Right lobe of liver (tissue), 6 donors: ENCODE measurements around the gene HCK. TPM values are rescaled to one million over a fixed set of nuclear protein-coding genes. Genes with fewer than 3 reads are reported as not detected.
A peak's percentile ranks its signal among the peaks of the same experiment; 100 is the strongest.

Experiments
- ATAC-seq, 4 donors: fragments of 200-7000 bp; cut with Tn5 transposase; one replicate each; pipeline ENCODE4 v1.9.1; 2020; ENCODE audit warnings: mild to moderate bottlenecking in 4 of 4, moderate library complexity in 4 of 4
- DNase-seq, 3 donors: peaks; one replicate each; pipeline ENCODE4 v3.0.0-alpha.2; 2020
- H3K27ac ChIP-seq, 3 donors: fragments of 200-600 bp; one replicate each; pipeline ENCODE4 v1.8.0; 2022
- H3K27me3 ChIP-seq, 2 donors: fragments of 200-600 bp; one replicate each; pipeline ENCODE4 v1.8.0; 2022
- H3K36me3 ChIP-seq, 4 donors: fragments of 200-600 bp; sonication (generic) in 1 of 4; one replicate each; pipeline versions ENCODE4 v1.5.1 to v1.8.0; 2017 to 2022; ENCODE audit warnings: control low read depth in 1 of 4
- H3K4me1 ChIP-seq, 4 donors: fragments of 200-600 bp; sonication (generic) in 1 of 4; one replicate each; pipeline versions ENCODE4 v1.5.1 to v1.8.0; 2017 to 2022; ENCODE audit warnings: control low read depth in 1 of 4
- H3K4me3 ChIP-seq, 3 donors: fragments of 200-600 bp; one replicate each; pipeline ENCODE4 v1.8.0; 2022
- H3K9me3 ChIP-seq, 4 donors: fragments of 200-600 bp; sonication (generic) in 1 of 4; one replicate each; pipeline versions ENCODE4 v1.5.1 to v1.8.0; 2017 to 2022; ENCODE audit warnings: control low read depth in 1 of 4
- POLR2A ChIP-seq: fragments of 450-650 bp; IDR thresholded peaks from one replicate; pipeline ENCODE4 v1.6.1; 2017; ENCODE audit warnings: antibody characterized with exemption, mild to moderate bottlenecking
- WGBS: methylation state at CpG from one replicate; pipeline ENCODE4 v1.1.6; 2018; ENCODE audit warnings: low coverage, low lambda C conversion rate; ENCODE audit not compliant: insufficient coverage; ENCODE audit errors: missing lambda C conversion rate; 5-methylcytosine and 5-hydroxymethylcytosine counted together
- intact Hi-C, 2 donors: fragments of 100-400 bp; cut with DNase I; formaldehyde crosslinking; loops; one replicate each; pipeline versions ENCODE4 v1.11.2 to v1.14.1; 2022
- total RNA-seq, 6 experiments: library from RNA; depleted of rRNA in 2 of 6; stranded (reverse); fragments of >200 nt in 2 of 6; fragmentation: NEBNext Ultra II Directional in 3 of 6; extraction: Animal tissue kit (Norgen Biotek cat#: 25700) in 3 of 6; gene quantifications; one replicate each; pipeline versions ENCODE4 v1.1.0 to v1.2.4, GENCODE V29; 2016 to 2023
- TF ChIP-seq, protein P1 (sequence below), 4 donors: fragments of 200-600 bp in 3 of 4; fragments of 450-650 bp in 1 of 4; IDR thresholded peaks; one replicate each; pipeline versions ENCODE4 v1.5.1 to v1.8.0; 2016 to 2022; ENCODE audit warnings: antibody characterized with exemption in 4 of 4, mild to moderate bottlenecking in 2 of 4
- donor health status: DM: no; HTN: yes; CAD: no.
- donor health status: DM: no; HTN: no; CAD: no.
- donor health status: DM: no; HTN: no; CAD: no.
- donor health status: DM: no; HTN: yes; CAD: no.
- donor health status: DM: no; HTN: yes; CAD: no.

The HCK gene
- total RNA-seq, 6 experiments from 2014 or later = 2.9 to 17.1 (median 5.6) TPM

DNA sequence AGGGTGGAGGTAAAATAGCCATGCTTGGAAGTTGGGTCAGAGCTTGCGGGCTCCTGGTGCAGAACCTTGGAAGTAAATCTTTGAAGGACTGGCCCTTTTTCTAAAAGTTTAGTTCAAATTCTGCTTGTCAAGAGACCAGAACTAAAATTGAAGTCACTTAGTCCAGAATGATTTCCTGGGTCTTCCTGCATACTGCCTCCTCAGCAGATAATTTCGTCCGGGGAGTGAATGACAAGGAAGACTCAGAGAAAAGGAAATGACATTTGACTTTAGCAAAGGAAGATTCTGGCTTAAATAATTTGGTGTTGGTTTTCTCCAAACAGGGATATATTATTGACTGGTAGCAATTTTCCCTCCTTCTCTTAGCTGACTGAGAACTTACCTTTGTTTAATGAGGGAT, 58.7 kb downstream of the HCK start:
- intact Hi-C loops = no loop called here
- 43% methylated on average over 3 of the region's 3 CpGs for WGBS
- H3K27ac ChIP-seq = peak overlapping the region in 1 of 3 donors; percentile 98
- no peaks in the 10 kb centered on the region for H3K36me3 ChIP-seq
- H3K4me1 ChIP-seq = peaks cover 0 to 31% (median 9%) of the 10 kb centered on the region in 4 donors
- no peak for TF ChIP-seq POLR2A
- TF ChIP-seq, protein P1, sequence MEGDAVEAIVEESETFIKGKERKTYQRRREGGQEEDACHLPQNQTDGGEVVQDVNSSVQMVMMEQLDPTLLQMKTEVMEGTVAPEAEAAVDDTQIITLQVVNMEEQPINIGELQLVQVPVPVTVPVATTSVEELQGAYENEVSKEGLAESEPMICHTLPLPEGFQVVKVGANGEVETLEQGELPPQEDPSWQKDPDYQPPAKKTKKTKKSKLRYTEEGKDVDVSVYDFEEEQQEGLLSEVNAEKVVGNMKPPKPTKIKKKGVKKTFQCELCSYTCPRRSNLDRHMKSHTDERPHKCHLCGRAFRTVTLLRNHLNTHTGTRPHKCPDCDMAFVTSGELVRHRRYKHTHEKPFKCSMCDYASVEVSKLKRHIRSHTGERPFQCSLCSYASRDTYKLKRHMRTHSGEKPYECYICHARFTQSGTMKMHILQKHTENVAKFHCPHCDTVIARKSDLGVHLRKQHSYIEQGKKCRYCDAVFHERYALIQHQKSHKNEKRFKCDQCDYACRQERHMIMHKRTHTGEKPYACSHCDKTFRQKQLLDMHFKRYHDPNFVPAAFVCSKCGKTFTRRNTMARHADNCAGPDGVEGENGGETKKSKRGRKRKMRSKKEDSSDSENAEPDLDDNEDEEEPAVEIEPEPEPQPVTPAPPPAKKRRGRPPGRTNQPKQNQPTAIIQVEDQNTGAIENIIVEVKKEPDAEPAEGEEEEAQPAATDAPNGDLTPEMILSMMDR (IDR thresholded peaks at IDR 0.05) = no peak
- H3K4me3 ChIP-seq = peak overlapping the region; percentile 76 to 99 (median 93)
- ATAC-seq = no peak
- DNase-seq = peak in 1 of 3 donors; percentile 10
- no peaks in the 10 kb centered on the region for H3K27me3 ChIP-seq
- H3K9me3 ChIP-seq = no peaks in the 10 kb centered on the region

DNA sequence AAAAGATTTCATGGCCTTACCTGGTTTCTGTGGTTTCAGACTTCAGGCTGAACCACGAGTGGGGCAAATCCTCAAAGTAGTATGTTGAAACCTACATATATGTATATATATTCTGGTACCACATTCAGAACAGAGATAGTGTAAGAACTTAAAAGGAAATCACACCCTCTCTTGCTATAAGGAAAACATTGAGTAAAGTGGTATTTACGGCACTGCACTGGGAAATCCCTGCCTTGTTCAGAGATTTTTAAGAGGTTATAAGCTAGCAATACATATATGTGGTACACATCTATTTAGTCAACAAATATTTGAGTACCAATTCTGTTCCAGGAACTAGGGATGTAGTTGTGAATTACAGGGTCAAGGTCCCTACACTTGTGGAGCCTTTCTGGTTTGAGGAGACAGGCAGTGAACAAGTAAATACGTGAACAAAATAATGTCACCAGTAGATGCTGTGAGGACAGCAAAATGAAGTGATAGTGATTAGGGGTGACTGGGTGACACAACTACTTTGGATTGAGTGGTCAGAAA, 59.2 kb downstream of the HCK start:
- DNase-seq (peak in 1 of 3 donors; percentile 2), ATAC-seq (peak in 2 of 4 donors; percentile 9 to 10)
- H3K4me3 ChIP-seq = no peak overlapping the region
- no peaks in the 10 kb centered on the region for H3K27me3 ChIP-seq
- H3K36me3 ChIP-seq = no peaks in the 10 kb centered on the region
- 21% methylated on average over 3 of the region's 3 CpGs for WGBS
- no peak for TF ChIP-seq POLR2A
- TF ChIP-seq, protein P1 (IDR thresholded peaks at IDR 0.05) = no peak
- peaks cover 0 to 31% (median 9%) of the 10 kb centered on the region in 4 donors for H3K4me1 ChIP-seq
- intact Hi-C loops = no loop called here
- no peaks in the 10 kb centered on the region for H3K9me3 ChIP-seq
- no peak overlapping the region for H3K27ac ChIP-seq

DNA sequence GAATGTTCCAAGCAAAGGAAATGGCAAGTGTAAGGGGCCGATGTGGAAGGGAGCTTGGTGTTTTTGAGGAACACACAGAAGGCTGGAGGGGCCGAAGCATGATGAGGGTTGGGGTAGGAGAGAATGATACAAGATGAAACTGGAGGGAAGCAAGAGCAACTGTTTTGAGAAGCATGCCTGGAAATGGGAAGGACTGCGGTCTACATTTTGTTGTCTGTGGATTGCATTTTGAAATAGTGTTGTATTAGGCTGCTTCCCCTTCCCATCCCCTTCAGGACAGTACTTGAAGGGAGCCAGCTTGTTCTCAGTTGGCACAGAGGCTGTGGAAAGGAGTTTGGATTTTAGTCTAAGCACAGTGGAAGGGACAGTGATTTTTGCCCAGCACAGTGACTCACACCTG, 59.7 kb downstream of the HCK start:
- TF ChIP-seq POLR2A = no peak
- TF ChIP-seq, protein P1 (IDR thresholded peaks at IDR 0.05) = no peak
- Histone ChIP-seq H3K27me3 (no peaks in the 10 kb centered on the region), H3K4me1 (peaks cover 0 to 31% (median 9%) of the 10 kb centered on the region in 4 donors), H3K4me3 (no peak overlapping the region), H3K9me3 (no peaks in the 10 kb centered on the region), H3K36me3 (no peaks in the 10 kb centered on the region), H3K27ac (peak overlapping the region in 1 of 3 donors; percentile 14)
- intact Hi-C loops = no loop called here
- ATAC-seq = peak in 2 of 4 donors; percentile 4 to 40
- peak in 1 of 3 donors; percentile 36 for DNase-seq
- 70% methylated on average over 3 of the region's 3 CpGs for WGBS

DNA sequence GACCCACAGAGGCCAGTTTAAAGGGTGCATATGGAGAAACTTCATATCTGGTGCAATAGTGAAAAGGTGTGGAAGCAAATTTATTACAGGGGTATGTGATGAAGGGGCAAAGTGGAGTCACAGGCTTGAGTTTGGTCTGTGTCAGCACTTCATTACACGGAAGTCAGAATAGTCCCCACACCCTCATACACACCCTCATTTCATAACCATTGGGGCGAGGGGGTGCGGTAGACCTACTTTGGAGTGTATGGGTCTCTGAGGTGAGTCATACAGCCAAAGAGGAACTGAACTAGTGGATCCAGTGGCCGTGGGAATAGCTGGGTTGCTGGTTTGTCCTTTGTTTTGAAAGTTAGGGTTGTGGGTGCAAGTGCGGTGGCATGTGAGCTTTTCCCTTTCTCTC, 60.8 kb downstream of the HCK start:
- Histone ChIP-seq H3K27me3 (no peaks in the 10 kb centered on the region), H3K9me3 (no peaks in the 10 kb centered on the region), H3K27ac (no peak overlapping the region), H3K4me1 (peaks cover 0 to 31% (median 9%) of the 10 kb centered on the region in 4 donors), H3K36me3 (no peaks in the 10 kb centered on the region), H3K4me3 (no peak overlapping the region)
- no peak for TF ChIP-seq POLR2A
- TF ChIP-seq, protein P1 (IDR thresholded peaks at IDR 0.05) = no peak
- ATAC-seq = peak; percentile 9 to 11 (median 9)
- intact Hi-C loops = no loop called here
- 63% methylated on average over 5 of the region's 5 CpGs for WGBS
- DNase-seq = peak in 1 of 3 donors; percentile 50
